B cell (primary cell): ENCODE measurements around the gene CUL4B. TPM values are rescaled to one million over a fixed set of nuclear protein-coding genes. Genes with fewer than 3 reads are reported as not detected.

Experiments used
- ATAC-seq: fragments of 200-7000 bp; cut with Tn5 transposase; one replicate; pipeline ENCODE4 v1.10.0; 2021; ENCODE audit warnings: low read depth, mild to moderate bottlenecking, moderate number of reproducible peaks, moderate library complexity
- CTCF ChIA-PET: fragments of 350-600 bp; sonication (Branson Sonifier 250); formaldehyde crosslinking; loops from one replicate; lab custom pipeline; 2021; ENCODE audit warnings: antibody characterized with exemption, inconsistent platforms; lab: Charles Lee
- POLR2A ChIA-PET: fragments of 350-600 bp; sonication (Branson Sonifier 250); formaldehyde crosslinking; loops from one replicate; lab custom pipeline; 2021; ENCODE audit warnings: antibody characterized with exemption; lab: Charles Lee
- DNase-seq: peaks from one replicate; pipeline ENCODE4 v3.0.0; 2013
- H2AFZ ChIP-seq: 2 replicates; pipeline ENCODE4 v1.6.1; 2012; ENCODE audit warnings: mild to moderate bottlenecking, low read depth, low read length; ENCODE audit not compliant: insufficient read depth, poor library complexity, severe bottlenecking
- H3K27ac ChIP-seq, 2 donors: 1 replicate in 1 of 2; 2 replicates in 1 of 2; pipeline ENCODE4 v1.5.1; 2012 to 2013; ENCODE audit warnings: low read length in 2 of 2, mild to moderate bottlenecking in 2 of 2, moderate library complexity in 1 of 2
- H3K27me3 ChIP-seq, 4 experiments: fragments of 200-600 bp in 1 of 4; sonication (generic) in 1 of 4; replicated peaks in 1 of 4; 1 replicate in 2 of 4; 2 replicates in 2 of 4; pipeline versions ENCODE4 v1.6.1 to v1.7.0; 2013 to 2016; ENCODE audit warnings: low read length in 3 of 4, mild to moderate bottlenecking in 2 of 4, mixed read lengths in 1 of 4, moderate library complexity in 1 of 4; ENCODE audit not compliant: insufficient read depth in 4 of 4, control insufficient read depth in 3 of 4; ENCODE audit errors: control extremely low read depth in 1 of 4
- H3K36me3 ChIP-seq, 2 experiments: replicated peaks in 1 of 2; 1 replicate in 1 of 2; 2 replicates in 1 of 2; pipeline versions ENCODE4 v1.6.1 to v1.7.1; 2013; ENCODE audit warnings: low read length in 1 of 2; ENCODE audit not compliant: insufficient read depth in 2 of 2, control insufficient read depth in 1 of 2; ENCODE audit errors: control extremely low read depth in 1 of 2, extremely low read depth in 1 of 2
- H3K4me1 ChIP-seq, 2 donors: fragments of 200-600 bp in 1 of 2; sonication (generic) in 1 of 2; 1 replicate in 1 of 2; 2 replicates in 1 of 2; pipeline versions ENCODE4 v1.5.1 to v1.6.1; 2013 to 2017; ENCODE audit warnings: low read length in 2 of 2; ENCODE audit not compliant: control insufficient read depth in 2 of 2, insufficient read depth in 2 of 2
- H3K4me2 ChIP-seq: replicated peaks from 2 replicates; pipeline ENCODE3; 2012; ENCODE audit warnings: mild to moderate bottlenecking, low read depth, low read length; ENCODE audit not compliant: poor library complexity, severe bottlenecking
- H3K4me3 ChIP-seq, 5 experiments: fragments of 200-600 bp in 1 of 5; sonication (generic) in 1 of 5; 1 replicate in 3 of 5; 2 replicates in 2 of 5; pipeline versions ENCODE4 v1.5.1 to v1.7.0; 2011 to 2016; ENCODE audit warnings: low read length in 4 of 5, mild to moderate bottlenecking in 4 of 5, low read depth in 2 of 5, control low read depth in 1 of 5, moderate library complexity in 1 of 5; ENCODE audit not compliant: insufficient read depth in 1 of 5; ENCODE audit errors: control extremely low read depth in 1 of 5, extremely low read depth in 1 of 5
- H3K79me2 ChIP-seq: fragments of 200-600 bp; sonication (generic); one replicate; pipeline ENCODE4 v1.6.0; 2016; ENCODE audit warnings: low read length; ENCODE audit not compliant: control insufficient read depth, insufficient read depth
- H3K9ac ChIP-seq: fragments of 200-600 bp; sonication (generic); 2 replicates; pipeline ENCODE4 v1.6.1; 2017; ENCODE audit warnings: mild to moderate bottlenecking, low read length, moderate library complexity
- H3K9me3 ChIP-seq, 3 donors: one replicate each; pipeline versions ENCODE4 v1.6.1 to v1.7.1; 2013; ENCODE audit warnings: low read length in 2 of 3; ENCODE audit not compliant: control insufficient read depth in 2 of 3, insufficient read depth in 1 of 3; ENCODE audit errors: control extremely low read depth in 1 of 3
- H4K20me1 ChIP-seq: 2 replicates; pipeline ENCODE4 v1.6.0; 2012; ENCODE audit warnings: mild to moderate bottlenecking, low read length; ENCODE audit not compliant: insufficient read depth, control insufficient read depth, poor library complexity, severe bottlenecking
- H3K27ac Mint-ChIP-seq: one replicate; pipeline ENCODE4 v1.8.0; 2021; ENCODE audit warnings: mixed read lengths
- H3K27me3 Mint-ChIP-seq: one replicate; pipeline ENCODE4 v1.8.0; 2021; ENCODE audit warnings: mixed read lengths
- H3K4me1 Mint-ChIP-seq: one replicate; pipeline ENCODE4 v1.8.0; 2021; ENCODE audit warnings: mixed read lengths
- H3K4me3 Mint-ChIP-seq: one replicate; pipeline ENCODE4 v1.8.0; 2021; ENCODE audit warnings: mixed read lengths
- H3K9me3 Mint-ChIP-seq: one replicate; pipeline ENCODE4 v1.8.0; 2022; ENCODE audit warnings: mixed read lengths; ENCODE audit not compliant: insufficient read depth
- EZH2 ChIP-seq: IDR thresholded peaks from 2 replicates; pipeline ENCODE4 v1.6.1; 2012; ENCODE audit warnings: borderline replicate concordance, low read depth, mild to moderate bottlenecking, moderate library complexity, low read length; ENCODE audit not compliant: insufficient read depth, poor library complexity, severe bottlenecking
- WGBS: methylation state at CpG from one replicate; pipeline ENCODE4 v1.1.5; 2013; ENCODE audit warnings: missing lambda C conversion rate; ENCODE audit not compliant: insufficient coverage; 5-methylcytosine and 5-hydroxymethylcytosine counted together
- intact Hi-C: fragments of 100-400 bp; cut with micrococcal nuclease; formaldehyde crosslinking; loops from one replicate; pipeline ENCODE4 v1.10.0; 2022
- polyA plus RNA-seq: library from polyadenylated mRNA; depleted of rRNA; stranded (reverse); fragments of >200 nt; gene quantifications from 2 replicates; pipeline ENCODE4 v1.2.3, GENCODE V29; 2012
- total RNA-seq, 2 donors: library from RNA; stranded (reverse); fragments of 120-200 nt in 1 of 2; gene quantifications; 1 replicate in 1 of 2; 2 replicates in 1 of 2; pipeline versions ENCODE4 v1.2.3 to v1.2.4, GENCODE V29; 2013 to 2022
- TF ChIP-seq, protein P1 (sequence below): fragments of 200-600 bp; IDR thresholded peaks from one replicate; pipeline ENCODE4 v1.8.0; 2022; ENCODE audit warnings: antibody characterized with exemption, mild to moderate bottlenecking

Gene CUL4B
- total and polyA plus RNA-seq, 2 donors (not counting 1 experiment from before 2014, with no cell fraction given): 13.6 to 56.1 TPM

DNA sequence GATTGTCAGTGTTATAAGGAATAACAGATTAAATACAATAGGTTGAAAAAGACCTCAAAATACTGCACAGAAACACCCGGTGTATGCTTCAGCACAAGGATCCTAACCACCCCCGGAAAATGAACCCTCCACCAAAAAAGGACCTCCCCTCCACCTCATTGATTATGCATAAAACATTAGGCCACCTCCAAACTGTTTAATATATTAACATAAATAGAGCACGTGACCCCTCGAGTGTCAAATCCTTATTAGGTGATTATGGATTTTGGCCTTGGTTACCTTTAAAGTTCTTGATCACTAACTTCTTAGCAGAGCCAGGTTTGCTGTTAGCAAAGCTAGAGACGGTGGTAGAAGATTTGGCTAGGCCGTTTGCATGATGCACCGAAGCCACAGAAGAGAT, 958 bp downstream of the CUL4B start:
- H3K27ac Mint-ChIP-seq: peak overlapping the region; percentile 97
- TF ChIP-seq, protein P1, sequence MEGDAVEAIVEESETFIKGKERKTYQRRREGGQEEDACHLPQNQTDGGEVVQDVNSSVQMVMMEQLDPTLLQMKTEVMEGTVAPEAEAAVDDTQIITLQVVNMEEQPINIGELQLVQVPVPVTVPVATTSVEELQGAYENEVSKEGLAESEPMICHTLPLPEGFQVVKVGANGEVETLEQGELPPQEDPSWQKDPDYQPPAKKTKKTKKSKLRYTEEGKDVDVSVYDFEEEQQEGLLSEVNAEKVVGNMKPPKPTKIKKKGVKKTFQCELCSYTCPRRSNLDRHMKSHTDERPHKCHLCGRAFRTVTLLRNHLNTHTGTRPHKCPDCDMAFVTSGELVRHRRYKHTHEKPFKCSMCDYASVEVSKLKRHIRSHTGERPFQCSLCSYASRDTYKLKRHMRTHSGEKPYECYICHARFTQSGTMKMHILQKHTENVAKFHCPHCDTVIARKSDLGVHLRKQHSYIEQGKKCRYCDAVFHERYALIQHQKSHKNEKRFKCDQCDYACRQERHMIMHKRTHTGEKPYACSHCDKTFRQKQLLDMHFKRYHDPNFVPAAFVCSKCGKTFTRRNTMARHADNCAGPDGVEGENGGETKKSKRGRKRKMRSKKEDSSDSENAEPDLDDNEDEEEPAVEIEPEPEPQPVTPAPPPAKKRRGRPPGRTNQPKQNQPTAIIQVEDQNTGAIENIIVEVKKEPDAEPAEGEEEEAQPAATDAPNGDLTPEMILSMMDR: no peak
- TF ChIP-seq EZH2: no peak
- H3K9me3 ChIP-seq: no peaks in the 10 kb centered on the region
- H4K20me1 ChIP-seq: no peaks in the 10 kb centered on the region
- H3K9ac ChIP-seq: peak overlapping the region; percentile 80
- peak overlapping the region; percentile 88 for H2AFZ ChIP-seq
- no CpG with 5 or more reads among the region's 7 CpGs for WGBS
- DNase-seq (no peak), ATAC-seq (no peak)
- H3K4me1 Mint-ChIP-seq: peaks cover 37% of the 10 kb centered on the region
- H3K4me3 Mint-ChIP-seq: peak overlapping the region; percentile 98
- no peaks in the 10 kb centered on the region for H3K9me3 Mint-ChIP-seq
- intact Hi-C loops: loop anchor here (1.0 to 5.0 kb wide), 3 partner anchors 23 to 63 kb away; partner anchors contain the start of gene MCTS1
- H3K4me3 ChIP-seq: peak overlapping the region; percentile 63 to 86 (median 79)
- H3K79me2 ChIP-seq: peaks cover 39% of the 10 kb centered on the region
- H3K4me1 ChIP-seq: peaks cover 9 to 21% of the 10 kb centered on the region in 2 donors
- peaks cover 0 to 12% of the 10 kb centered on the region in 2 experiments for H3K36me3 ChIP-seq
- ChIA-PET POLR2A (interaction anchor here (0.7 to 2.3 kb wide), 6 partner anchors 43 to 251 kb away, joined by 3 to 25 read pairs (median 6); partner anchors contain the start of genes C1GALT1C1 and MCTS1), CTCF (interaction anchor here (1.1 to 2.0 kb wide), 3 partner anchors 74 to 211 kb away, joined by 3 to 8 read pairs (median 3); no protein-coding TSS in a partner anchor)
- H3K27ac ChIP-seq: peak overlapping the region; percentile 96 to 97
- no peaks in the 10 kb centered on the region for H3K27me3 ChIP-seq
- H3K4me2 ChIP-seq: peak overlapping the region; percentile 74
- H3K27me3 Mint-ChIP-seq: no peaks in the 10 kb centered on the region

DNA sequence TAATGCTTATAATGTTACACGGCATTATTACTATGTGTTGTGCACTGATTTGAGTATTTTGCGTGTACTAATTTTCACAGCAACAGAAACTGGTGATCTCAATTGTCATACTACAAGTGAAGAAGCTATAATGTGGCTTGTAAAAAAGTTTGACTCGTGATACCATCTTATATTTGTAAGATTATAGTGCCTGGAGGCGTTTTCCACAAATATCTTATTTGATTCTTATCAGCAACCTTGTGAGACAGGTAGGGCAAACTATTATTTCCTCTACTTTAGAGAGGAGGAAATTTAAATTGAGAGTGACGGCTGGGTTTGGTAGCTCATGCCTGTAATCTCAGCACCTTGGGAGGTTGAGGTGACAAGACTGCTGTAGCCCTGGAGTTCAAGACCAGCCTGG, 4.5 kb downstream of the CUL4B start:
- H3K4me2 ChIP-seq: no peak overlapping the region
- intact Hi-C loops: no loop called here

More for the DNA sequence above, 4.5 kb downstream of the CUL4B start:
- Histone ChIP-seq H2AFZ (no peak overlapping the region), H3K27me3 (no peaks in the 10 kb centered on the region), H3K9me3 (no peaks in the 10 kb centered on the region), H3K4me1 (peaks cover 0 to 13% of the 10 kb centered on the region in 2 donors), H3K4me3 (no peak overlapping the region), H3K79me2 (peaks cover 46% of the 10 kb centered on the region), H3K9ac (no peak overlapping the region), H4K20me1 (no peaks in the 10 kb centered on the region), H3K27ac (no peak overlapping the region), H3K36me3 (peaks cover 0 to 17% of the 10 kb centered on the region in 2 experiments)
- ChIA-PET POLR2A (no interaction called here), CTCF (no interaction called here)
- Mint-ChIP-seq H3K4me1 (peaks cover 25% of the 10 kb centered on the region), H3K27ac (no peak overlapping the region), H3K4me3 (no peak overlapping the region), H3K9me3 (no peaks in the 10 kb centered on the region), H3K27me3 (no peaks in the 10 kb centered on the region)
- no peak for ATAC-seq
- DNase-seq: no peak
- WGBS: no CpG with 5 or more reads among the region's 5 CpGs
- TF ChIP-seq, protein P1: no peak
- no peak for TF ChIP-seq EZH2
